Measurements from ENCODE around the gene RNF10. TPM values are rescaled to one million over a fixed set of nuclear protein-coding genes. Genes with fewer than 3 reads are reported as not detected.
"Not testable (repeated sequence)": the region's sequence is repeated elsewhere in the genome, so short reads cannot be mapped to it uniquely, and the experiment has no call there.

Gene RNF10
- 190 TPM for total RNA-seq
- long read RNA-seq, transcript RNF10-201 (17 exons, 3,825 nt) = major isoform, 362 of 536 reads
- long read RNA-seq, transcript RNF10-203 (17 exons, 2,671 nt) = minor isoform, 41 of 536 reads
- long read RNA-seq, partial matches to known transcripts = 19 of 536 reads
- long read RNA-seq, other reads (novel, unspliced or antisense) = 113 of 536 reads

DNA sequence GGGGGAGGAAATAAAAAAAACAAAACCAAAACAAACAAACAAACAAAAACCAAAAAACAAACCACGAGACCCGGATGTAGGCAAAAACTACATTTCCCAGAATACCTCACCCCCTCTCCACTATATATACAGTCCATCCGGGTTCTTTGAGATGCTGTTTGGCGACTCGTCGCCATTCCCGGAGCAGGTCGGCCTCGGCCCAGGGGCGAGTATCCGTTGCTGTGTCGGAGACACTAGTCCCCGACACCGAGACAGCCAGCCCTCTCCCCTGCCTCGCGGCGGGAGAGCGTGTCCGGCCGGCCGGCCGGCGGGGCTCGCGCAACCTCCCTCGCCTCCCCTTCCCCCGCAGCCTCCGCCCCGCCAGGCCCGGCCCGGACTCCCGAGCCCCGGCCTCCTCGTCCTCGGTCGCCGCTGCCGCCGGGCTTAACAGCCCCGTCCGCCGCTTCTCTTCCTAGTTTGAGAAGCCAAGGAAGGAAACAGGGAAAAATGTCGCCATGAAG lies at the start of gene RNF10:
TSS of gene RNF10 (plus strand) at position 154 of the 500 bp plus-strand sequence. CDS start 456 bp downstream, outside the sequence.
- peaks cover 44% of the 10 kb centered on the region for H3K4me1 ChIP-seq

GRCh38 chr12:120485961-120486881 lies 47.9 kb upstream of the RNF10 start:
- DNase-seq = no peak
- TF ChIP-seq, protein P1, sequence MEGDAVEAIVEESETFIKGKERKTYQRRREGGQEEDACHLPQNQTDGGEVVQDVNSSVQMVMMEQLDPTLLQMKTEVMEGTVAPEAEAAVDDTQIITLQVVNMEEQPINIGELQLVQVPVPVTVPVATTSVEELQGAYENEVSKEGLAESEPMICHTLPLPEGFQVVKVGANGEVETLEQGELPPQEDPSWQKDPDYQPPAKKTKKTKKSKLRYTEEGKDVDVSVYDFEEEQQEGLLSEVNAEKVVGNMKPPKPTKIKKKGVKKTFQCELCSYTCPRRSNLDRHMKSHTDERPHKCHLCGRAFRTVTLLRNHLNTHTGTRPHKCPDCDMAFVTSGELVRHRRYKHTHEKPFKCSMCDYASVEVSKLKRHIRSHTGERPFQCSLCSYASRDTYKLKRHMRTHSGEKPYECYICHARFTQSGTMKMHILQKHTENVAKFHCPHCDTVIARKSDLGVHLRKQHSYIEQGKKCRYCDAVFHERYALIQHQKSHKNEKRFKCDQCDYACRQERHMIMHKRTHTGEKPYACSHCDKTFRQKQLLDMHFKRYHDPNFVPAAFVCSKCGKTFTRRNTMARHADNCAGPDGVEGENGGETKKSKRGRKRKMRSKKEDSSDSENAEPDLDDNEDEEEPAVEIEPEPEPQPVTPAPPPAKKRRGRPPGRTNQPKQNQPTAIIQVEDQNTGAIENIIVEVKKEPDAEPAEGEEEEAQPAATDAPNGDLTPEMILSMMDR (IDR thresholded peaks at IDR 0.05) = no peak
- no peak overlapping the region for H3K27ac ChIP-seq
- H3K36me3 ChIP-seq = no peaks in the 10 kb centered on the region
- no peaks in the 10 kb centered on the region for H3K9me3 ChIP-seq
- H3K27me3 ChIP-seq = no peaks in the 10 kb centered on the region
- intact Hi-C loops (cut with DNase I) = no loop called here
- no peak for ATAC-seq
- no peaks in the 10 kb centered on the region for H3K4me1 ChIP-seq
- no peak overlapping the region for H3K4me3 ChIP-seq

More for the DNA sequence above, at the start of gene RNF10:
- Histone ChIP-seq H3K9me3 (no peaks in the 10 kb centered on the region), H3K36me3 (no peaks in the 10 kb centered on the region), H3K27me3 (no peaks in the 10 kb centered on the region), H3K4me3 (peak within 1 kb of the TSS; percentile 87), H3K27ac (peak within 1 kb of the TSS; percentile 91)
- peak; percentile 83 for DNase-seq
- intact Hi-C loops (cut with DNase I) = no loop called here
- ATAC-seq = peak; percentile 87
- TF ChIP-seq, protein P1 (IDR thresholded peaks at IDR 0.05) = no peak

GRCh38 chr12:120487552-120487951 lies 46.6 kb upstream of the RNF10 start:
- H3K27ac ChIP-seq; H3K4me1 ChIP-seq; DNase-seq; H3K9me3 ChIP-seq; ATAC-seq; intact Hi-C loops (cut with DNase I); H3K36me3 ChIP-seq; H3K4me3 ChIP-seq; H3K27me3 ChIP-seq: not testable (repeated sequence)

DNA sequence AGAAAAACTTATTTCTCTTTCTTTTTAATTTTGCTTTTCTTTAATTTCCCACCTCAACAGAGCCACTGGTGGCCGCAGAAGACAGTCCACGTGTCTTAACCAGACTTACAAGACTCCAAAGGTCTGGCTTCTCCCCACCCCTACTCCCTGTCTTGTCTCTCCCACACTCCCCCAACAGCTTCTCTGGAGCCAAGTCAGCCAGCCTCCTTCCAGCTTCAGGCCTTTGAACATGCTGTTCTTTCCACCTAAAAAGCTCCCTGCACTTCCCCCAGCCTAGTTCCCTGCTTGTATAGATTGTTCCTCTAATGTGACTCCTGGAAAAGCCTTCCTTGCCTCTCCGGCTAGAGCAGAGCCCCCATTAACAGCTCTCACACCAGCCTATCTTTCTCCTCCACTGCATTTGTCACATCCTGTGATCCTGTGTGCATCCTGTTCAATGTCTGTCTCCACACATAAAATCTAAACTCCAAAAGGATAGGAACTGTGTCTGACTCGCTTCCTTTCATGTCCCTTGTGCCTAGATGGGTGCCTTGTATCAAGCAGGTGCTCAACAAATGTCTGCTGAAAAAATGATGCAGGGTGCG lies 46.0 kb upstream of the RNF10 start:
- Histone ChIP-seq H3K36me3 (no peaks in the 10 kb centered on the region), H3K4me3 (no peak overlapping the region), H3K4me1 (no peaks in the 10 kb centered on the region), H3K27me3 (no peaks in the 10 kb centered on the region), H3K27ac (no peak overlapping the region), H3K9me3 (no peaks in the 10 kb centered on the region)
- ATAC-seq (no peak), DNase-seq (no peak)
- intact Hi-C loops (cut with DNase I) = no loop called here
- TF ChIP-seq, protein P1 (IDR thresholded peaks at IDR 0.05) = no peak

- no peak for DNase-seq
- Histone ChIP-seq H3K36me3 (no peaks in the 10 kb centered on the region), H3K27ac (no peak overlapping the region), H3K9me3 (no peaks in the 10 kb centered on the region), H3K27me3 (no peaks in the 10 kb centered on the region), H3K4me3 (no peak overlapping the region), H3K4me1 (no peaks in the 10 kb centered on the region)
- TF ChIP-seq, protein P1 (IDR thresholded peaks at IDR 0.05) = no peak
- intact Hi-C loops (cut with DNase I) = no loop called here
- ATAC-seq = no peak
These were observed 45.1 kb upstream of the RNF10 start for GRCh38 chr12:120489018-120489417.

- Histone ChIP-seq H3K4me1 (peaks cover 6% of the 10 kb centered on the region), H3K36me3 (no peaks in the 10 kb centered on the region), H3K27ac (no peak overlapping the region), H3K9me3 (no peaks in the 10 kb centered on the region), H3K4me3 (no peak overlapping the region), H3K27me3 (no peaks in the 10 kb centered on the region)
- DNase-seq (no peak), ATAC-seq (no peak)
- intact Hi-C loops (cut with DNase I) = no loop called here
- TF ChIP-seq, protein P1 (IDR thresholded peaks at IDR 0.05) = no peak
These were observed 43.8 kb upstream of the RNF10 start for GRCh38 chr12:120490325-120490724.
